Activated CD4-positive, alpha-beta T cell treated with anti-CD3 and anti-CD28 coated beads, Interleukin-2, amount 10 ng/mL, durations not matched to agents 24 days and 14 days (primary cell): ENCODE measurements around the gene SLAIN1. TPM values are rescaled to one million over a fixed set of nuclear protein-coding genes. Genes with fewer than 3 reads are reported as not detected.

Experiments
- DNase-seq: peaks from one replicate; pipeline ENCODE4 v3.0.0; 2022
- H3K27ac Mint-ChIP-seq: one replicate; pipeline ENCODE4 v1.8.0; 2022; ENCODE audit warnings: mild to moderate bottlenecking, mixed read lengths
- H3K27me3 Mint-ChIP-seq: one replicate; pipeline ENCODE4 v1.8.0; 2022; ENCODE audit warnings: mixed read lengths
- H3K36me3 Mint-ChIP-seq: one replicate; pipeline ENCODE4 v1.8.0; 2022; ENCODE audit warnings: low read depth, mild to moderate bottlenecking, mixed read lengths
- H3K4me1 Mint-ChIP-seq: one replicate; pipeline ENCODE4 v1.8.0; 2021; ENCODE audit warnings: mixed read lengths
- H3K4me3 Mint-ChIP-seq: one replicate; pipeline ENCODE4 v1.8.0; 2022; ENCODE audit warnings: mild to moderate bottlenecking, moderate library complexity, mixed read lengths
- H3K9me3 Mint-ChIP-seq: one replicate; pipeline ENCODE4 v1.8.0; 2021; ENCODE audit warnings: mixed read lengths
- intact Hi-C: fragments of 100-400 bp; cut with micrococcal nuclease; formaldehyde crosslinking; loops from one replicate; pipeline ENCODE4 v1.15.1; 2023
- total RNA-seq: library from RNA; stranded (reverse); gene quantifications from 2 replicates; pipeline ENCODE4 v1.2.3, GENCODE V29; 2022

Gene SLAIN1
- total RNA-seq, 1 donor from 2014 or later, result 29.1 TPM

GRCh38 chr13:77800219-77800618 is 102.7 kb downstream of the SLAIN1 start:
- intact Hi-C loops, result no loop called here
- no peaks in the 10 kb centered on the region for H3K9me3 Mint-ChIP-seq
- peaks cover 8% of the 10 kb centered on the region for H3K27me3 Mint-ChIP-seq
- no peak overlapping the region for H3K4me3 Mint-ChIP-seq
- H3K4me1 Mint-ChIP-seq, result no peaks in the 10 kb centered on the region
- H3K27ac Mint-ChIP-seq, result no peak overlapping the region
- H3K36me3 Mint-ChIP-seq, result no peaks in the 10 kb centered on the region
- DNase-seq, result no peak

- DNase-seq, result no peak
- no peak overlapping the region for H3K4me3 Mint-ChIP-seq
- H3K36me3 Mint-ChIP-seq, result no peaks in the 10 kb centered on the region
- no peak overlapping the region for H3K27ac Mint-ChIP-seq
- H3K27me3 Mint-ChIP-seq, result peaks cover 23% of the 10 kb centered on the region
- no peaks in the 10 kb centered on the region for H3K9me3 Mint-ChIP-seq
- intact Hi-C loops, result no loop called here
- no peaks in the 10 kb centered on the region for H3K4me1 Mint-ChIP-seq
Measured at GRCh38 chr13:77806518-77806917, 109.0 kb downstream of the SLAIN1 start.

GRCh38 chr13:77807431-77808135 is 110.1 kb downstream of the SLAIN1 start:
- peaks cover 21% of the 10 kb centered on the region for H3K27me3 Mint-ChIP-seq
- H3K4me3 Mint-ChIP-seq, result no peak overlapping the region
- intact Hi-C loops, result no loop called here

GRCh38 chr13:77810430-77810829 is 112.9 kb downstream of the SLAIN1 start:
- Mint-ChIP-seq H3K9me3 (no peaks in the 10 kb centered on the region), H3K4me1 (no peaks in the 10 kb centered on the region), H3K4me3 (no peak overlapping the region), H3K36me3 (no peaks in the 10 kb centered on the region), H3K27me3 (peaks cover 15% of the 10 kb centered on the region), H3K27ac (no peak overlapping the region)
- intact Hi-C loops, result loop anchor here (2.0 kb wide), 1 partner anchor 30 kb away; no protein-coding TSS in a partner anchor
- peak; percentile 56 for DNase-seq

More at GRCh38 chr13:77807431-77808135, 110.1 kb downstream of the SLAIN1 start:
- DNase-seq, result no peak
- Mint-ChIP-seq H3K36me3 (no peaks in the 10 kb centered on the region), H3K27ac (no peak overlapping the region), H3K4me1 (no peaks in the 10 kb centered on the region), H3K9me3 (no peaks in the 10 kb centered on the region)

GRCh38 chr13:77810878-77811277 is 113.4 kb downstream of the SLAIN1 start:
- H3K9me3 Mint-ChIP-seq, result no peaks in the 10 kb centered on the region
- intact Hi-C loops, result loop anchor here (2.0 kb wide), 1 partner anchor 30 kb away; no protein-coding TSS in a partner anchor

GRCh38 chr13:77811381-77811780 is 113.9 kb downstream of the SLAIN1 start:
- Mint-ChIP-seq H3K36me3 (no peaks in the 10 kb centered on the region), H3K4me1 (no peaks in the 10 kb centered on the region), H3K27me3 (peaks cover 14% of the 10 kb centered on the region), H3K4me3 (no peak overlapping the region), H3K27ac (no peak overlapping the region), H3K9me3 (no peaks in the 10 kb centered on the region)
- no peak for DNase-seq
- intact Hi-C loops, result loop anchor here (2.0 kb wide), 1 partner anchor 31 kb away; no protein-coding TSS in a partner anchor

More at GRCh38 chr13:77810878-77811277, 113.4 kb downstream of the SLAIN1 start:
- Mint-ChIP-seq H3K27me3 (peaks cover 15% of the 10 kb centered on the region), H3K4me1 (no peaks in the 10 kb centered on the region), H3K27ac (no peak overlapping the region), H3K4me3 (no peak overlapping the region), H3K36me3 (no peaks in the 10 kb centered on the region)
- no peak for DNase-seq

GRCh38 chr13:77811981-77812380 is 114.5 kb downstream of the SLAIN1 start:
- H3K4me3 Mint-ChIP-seq, result no peak overlapping the region

More at GRCh38 chr13:77811981-77812380, 114.5 kb downstream of the SLAIN1 start:
- Mint-ChIP-seq H3K27ac (no peak overlapping the region), H3K27me3 (peaks cover 8% of the 10 kb centered on the region), H3K9me3 (no peaks in the 10 kb centered on the region), H3K4me1 (no peaks in the 10 kb centered on the region), H3K36me3 (no peaks in the 10 kb centered on the region)
- intact Hi-C loops, result loop anchor here (2.0 kb wide), 1 partner anchor 31 kb away; no protein-coding TSS in a partner anchor
- no peak for DNase-seq

Other genes starting within 250 kb of the SLAIN1 start
- gene SCEL, start 162.0 kb upstream of the SLAIN1 start, total RNA-seq, result not detected in 2 replicates
- not detected in 2 replicates for gene EDNRB, start 221.1 kb downstream of the SLAIN1 start, total RNA-seq